ENCODE data around the gene STIM2. TPM values are rescaled to one million over a fixed set of nuclear protein-coding genes. Genes with fewer than 3 reads are reported as not detected.
"Not testable (repeated sequence)": the region's sequence is repeated elsewhere in the genome, so short reads cannot be mapped to it uniquely, and the experiment has no call there.

Gene STIM2
- total RNA-seq, 1 experiment from 2014 or later = 23.9 TPM

DNA sequence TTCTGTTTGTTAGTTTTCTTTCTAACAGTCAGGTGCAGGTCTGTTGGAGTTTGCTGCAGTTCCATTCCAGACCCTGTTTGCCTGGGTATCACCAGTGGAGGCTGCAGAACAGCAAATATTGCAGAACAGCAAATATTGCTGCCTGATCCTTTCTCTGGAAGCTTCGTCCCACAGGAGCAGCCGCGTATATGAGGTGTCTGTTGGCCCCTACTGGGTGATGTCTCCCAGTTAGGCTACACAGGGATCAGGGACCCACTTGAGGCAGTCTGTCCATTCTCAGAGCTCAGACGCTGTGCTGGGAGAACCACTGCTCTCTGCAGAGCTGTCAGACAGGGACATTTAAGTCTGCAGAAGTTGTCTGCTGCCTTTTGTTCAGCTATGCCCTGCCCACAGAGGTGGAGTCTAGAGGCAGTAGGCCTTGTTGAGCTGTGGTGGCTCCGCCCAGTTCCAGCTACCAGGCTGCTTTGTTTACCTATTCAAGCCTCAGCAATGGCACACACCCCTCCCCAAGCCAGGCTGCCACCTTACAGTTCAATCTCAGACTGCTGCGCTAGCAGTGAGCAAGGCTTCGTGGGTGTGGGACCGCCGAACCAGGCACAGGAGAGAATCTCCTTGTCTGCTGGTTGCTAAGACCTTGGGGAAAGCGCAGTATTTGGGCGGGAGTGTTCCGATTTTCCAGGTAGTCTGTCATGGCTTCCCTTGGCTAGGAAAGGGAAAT is 115.0 kb downstream of the STIM2 start:
- H3K4me1 ChIP-seq (ENCODE audit: control insufficient read depth, insufficient read depth, low read length); H3K27ac ChIP-seq (ENCODE audit: low read length); BruUV-seq (replicated peaks); intact Hi-C loops (cut with micrococcal nuclease; ENCODE audit: unreplicated experiment); H3K36me3 ChIP-seq (ENCODE audit: control insufficient read depth, insufficient read depth, low read length); DNase-seq (ENCODE audit: low read depth, low spot score); POLR2A ChIA-PET; H3K27me3 ChIP-seq (ENCODE audit: control insufficient read depth, insufficient read depth, low read length); in situ Hi-C loops (cut with HindIII; ENCODE audit: low pct_unique_long_range_greater_than_20kb, low sequenced_read_pairs); H3K9me3 ChIP-seq (ENCODE audit: control insufficient read depth, insufficient read depth, low read depth, low read length); H3K4me3 ChIP-seq (ENCODE audit: low read depth in 2 of 2, low read length in 2 of 2); CTCF ChIA-PET; ATAC-seq: not testable (repeated sequence)

DNA sequence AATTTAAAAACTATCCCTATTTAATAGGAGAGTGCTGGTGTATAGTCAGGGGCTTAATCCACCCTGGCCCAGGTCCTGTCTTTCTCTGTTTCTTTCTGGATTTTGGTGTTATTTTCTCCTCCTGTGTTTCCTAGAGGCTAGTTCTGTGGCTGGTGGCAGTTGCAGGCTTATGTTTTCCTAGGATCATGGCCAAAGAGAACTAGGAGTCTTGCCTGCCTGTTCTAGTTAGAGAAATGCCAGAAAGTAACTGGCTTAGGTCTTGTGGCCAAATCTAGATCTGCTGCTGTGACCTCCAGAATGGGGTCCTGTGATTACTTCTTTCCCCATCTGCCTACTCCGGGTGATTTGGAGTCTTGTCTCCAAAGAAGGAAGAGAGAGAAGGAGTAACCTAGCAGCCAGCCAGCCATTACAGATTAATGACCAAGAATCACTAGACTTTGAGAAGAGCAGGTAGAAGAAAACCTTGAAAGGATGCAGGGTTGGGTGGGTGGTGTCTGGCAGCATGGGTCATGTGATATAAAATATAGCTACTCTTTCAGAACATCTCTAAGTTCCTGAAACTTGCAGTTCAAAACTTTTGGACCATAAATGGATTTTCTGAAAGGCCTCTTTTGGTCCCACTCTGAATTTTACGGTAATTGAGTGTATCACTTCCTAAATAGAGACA is 117.9 kb downstream of the STIM2 start:
- intact Hi-C loops (cut with micrococcal nuclease; ENCODE audit: unreplicated experiment) (no loop called here), in situ Hi-C loops (cut with HindIII; ENCODE audit: low pct_unique_long_range_greater_than_20kb, low sequenced_read_pairs) (no loop called here)
- H3K27ac ChIP-seq (ENCODE audit: low read length) = no peak overlapping the region
- ChIA-PET POLR2A (interaction anchor here (0.6 kb wide), 1 partner anchor 315 kb away, joined by 3 read pairs; no protein-coding TSS in a partner anchor), CTCF (no interaction called here)
- no TSS peak for BruUV-seq (replicated peaks)
- TF ChIP-seq, protein P1, sequence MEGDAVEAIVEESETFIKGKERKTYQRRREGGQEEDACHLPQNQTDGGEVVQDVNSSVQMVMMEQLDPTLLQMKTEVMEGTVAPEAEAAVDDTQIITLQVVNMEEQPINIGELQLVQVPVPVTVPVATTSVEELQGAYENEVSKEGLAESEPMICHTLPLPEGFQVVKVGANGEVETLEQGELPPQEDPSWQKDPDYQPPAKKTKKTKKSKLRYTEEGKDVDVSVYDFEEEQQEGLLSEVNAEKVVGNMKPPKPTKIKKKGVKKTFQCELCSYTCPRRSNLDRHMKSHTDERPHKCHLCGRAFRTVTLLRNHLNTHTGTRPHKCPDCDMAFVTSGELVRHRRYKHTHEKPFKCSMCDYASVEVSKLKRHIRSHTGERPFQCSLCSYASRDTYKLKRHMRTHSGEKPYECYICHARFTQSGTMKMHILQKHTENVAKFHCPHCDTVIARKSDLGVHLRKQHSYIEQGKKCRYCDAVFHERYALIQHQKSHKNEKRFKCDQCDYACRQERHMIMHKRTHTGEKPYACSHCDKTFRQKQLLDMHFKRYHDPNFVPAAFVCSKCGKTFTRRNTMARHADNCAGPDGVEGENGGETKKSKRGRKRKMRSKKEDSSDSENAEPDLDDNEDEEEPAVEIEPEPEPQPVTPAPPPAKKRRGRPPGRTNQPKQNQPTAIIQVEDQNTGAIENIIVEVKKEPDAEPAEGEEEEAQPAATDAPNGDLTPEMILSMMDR (IDR thresholded peaks at IDR 0.05) = no peak
- no peak for TF ChIP-seq TCF7L2 (IDR thresholded peaks at IDR 0.05; ENCODE audit: low read depth, low read length)
- no peak for TF ChIP-seq POLR2AphosphoS5 (IDR thresholded peaks at IDR 0.05; ENCODE audit: low read depth, low read length)
- no peak for TF ChIP-seq SIN3A (IDR thresholded peaks at IDR 0.05; ENCODE audit: borderline replicate concordance, insufficient read depth, low read depth, low read length)
- TF ChIP-seq, protein P2, sequence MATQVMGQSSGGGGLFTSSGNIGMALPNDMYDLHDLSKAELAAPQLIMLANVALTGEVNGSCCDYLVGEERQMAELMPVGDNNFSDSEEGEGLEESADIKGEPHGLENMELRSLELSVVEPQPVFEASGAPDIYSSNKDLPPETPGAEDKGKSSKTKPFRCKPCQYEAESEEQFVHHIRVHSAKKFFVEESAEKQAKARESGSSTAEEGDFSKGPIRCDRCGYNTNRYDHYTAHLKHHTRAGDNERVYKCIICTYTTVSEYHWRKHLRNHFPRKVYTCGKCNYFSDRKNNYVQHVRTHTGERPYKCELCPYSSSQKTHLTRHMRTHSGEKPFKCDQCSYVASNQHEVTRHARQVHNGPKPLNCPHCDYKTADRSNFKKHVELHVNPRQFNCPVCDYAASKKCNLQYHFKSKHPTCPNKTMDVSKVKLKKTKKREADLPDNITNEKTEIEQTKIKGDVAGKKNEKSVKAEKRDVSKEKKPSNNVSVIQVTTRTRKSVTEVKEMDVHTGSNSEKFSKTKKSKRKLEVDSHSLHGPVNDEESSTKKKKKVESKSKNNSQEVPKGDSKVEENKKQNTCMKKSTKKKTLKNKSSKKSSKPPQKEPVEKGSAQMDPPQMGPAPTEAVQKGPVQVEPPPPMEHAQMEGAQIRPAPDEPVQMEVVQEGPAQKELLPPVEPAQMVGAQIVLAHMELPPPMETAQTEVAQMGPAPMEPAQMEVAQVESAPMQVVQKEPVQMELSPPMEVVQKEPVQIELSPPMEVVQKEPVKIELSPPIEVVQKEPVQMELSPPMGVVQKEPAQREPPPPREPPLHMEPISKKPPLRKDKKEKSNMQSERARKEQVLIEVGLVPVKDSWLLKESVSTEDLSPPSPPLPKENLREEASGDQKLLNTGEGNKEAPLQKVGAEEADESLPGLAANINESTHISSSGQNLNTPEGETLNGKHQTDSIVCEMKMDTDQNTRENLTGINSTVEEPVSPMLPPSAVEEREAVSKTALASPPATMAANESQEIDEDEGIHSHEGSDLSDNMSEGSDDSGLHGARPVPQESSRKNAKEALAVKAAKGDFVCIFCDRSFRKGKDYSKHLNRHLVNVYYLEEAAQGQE (IDR thresholded peaks at IDR 0.05; ENCODE audit: insufficient read depth in 1 of 2, low read depth in 2 of 2, low read length in 1 of 2) = no peak
- no peak overlapping the region for H3K4me3 ChIP-seq (ENCODE audit: low read depth in 2 of 2, low read length in 2 of 2)
- H3K9me3 ChIP-seq (ENCODE audit: control insufficient read depth, insufficient read depth, low read depth, low read length) = no peaks in the 10 kb centered on the region
- ATAC-seq (no peak), DNase-seq (ENCODE audit: low read depth, low spot score) (no peak)
- no peaks in the 10 kb centered on the region for H3K27me3 ChIP-seq (ENCODE audit: control insufficient read depth, insufficient read depth, low read length)
- no peaks in the 10 kb centered on the region for H3K36me3 ChIP-seq (ENCODE audit: control insufficient read depth, insufficient read depth, low read length)
- H3K4me1 ChIP-seq (ENCODE audit: control insufficient read depth, insufficient read depth, low read length) = no peaks in the 10 kb centered on the region

DNA sequence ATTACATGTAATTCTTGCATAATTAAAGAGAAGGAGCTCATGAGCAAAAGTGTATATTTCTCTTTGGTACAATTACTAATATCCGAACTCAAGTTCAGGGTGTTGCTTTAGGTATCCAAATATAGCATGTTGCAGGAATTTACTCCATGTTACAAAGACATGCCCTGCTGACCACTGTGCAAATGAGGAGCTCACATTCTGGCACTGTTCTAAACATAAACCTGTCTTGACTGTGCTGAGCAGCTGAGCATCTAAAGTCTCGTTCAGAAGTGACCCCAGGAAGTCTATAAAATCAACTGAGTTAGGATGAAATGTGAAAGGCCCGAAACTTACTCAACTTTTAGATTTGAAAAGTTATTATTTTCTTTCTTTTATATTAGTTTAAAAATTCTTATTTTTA is 124.3 kb downstream of the STIM2 start:
- no peak overlapping the region for H3K27ac ChIP-seq (ENCODE audit: low read length)
- H3K36me3 ChIP-seq (ENCODE audit: control insufficient read depth, insufficient read depth, low read length) = no peaks in the 10 kb centered on the region
- ATAC-seq = no peak
- TF ChIP-seq TCF7L2 (IDR thresholded peaks at IDR 0.05; ENCODE audit: low read depth, low read length) (no peak), SIN3A (IDR thresholded peaks at IDR 0.05; ENCODE audit: borderline replicate concordance, insufficient read depth, low read depth, low read length) (no peak), POLR2AphosphoS5 (IDR thresholded peaks at IDR 0.05; ENCODE audit: low read depth, low read length) (no peak)
- TF ChIP-seq, protein P1 (IDR thresholded peaks at IDR 0.05) = no peak
- TF ChIP-seq, protein P2 (IDR thresholded peaks at IDR 0.05; ENCODE audit: insufficient read depth in 1 of 2, low read depth in 2 of 2, low read length in 1 of 2) = no peak
- CTCF ChIA-PET = no interaction called here
- no TSS peak for BruUV-seq (replicated peaks)
- H3K9me3 ChIP-seq (ENCODE audit: control insufficient read depth, insufficient read depth, low read depth, low read length) = no peaks in the 10 kb centered on the region
- POLR2A ChIA-PET = no interaction called here
- H3K4me1 ChIP-seq (ENCODE audit: control insufficient read depth, insufficient read depth, low read length) = no peaks in the 10 kb centered on the region
- intact Hi-C loops (cut with micrococcal nuclease; ENCODE audit: unreplicated experiment) (no loop called here), in situ Hi-C loops (cut with HindIII; ENCODE audit: low pct_unique_long_range_greater_than_20kb, low sequenced_read_pairs) (no loop called here)
- H3K27me3 ChIP-seq (ENCODE audit: control insufficient read depth, insufficient read depth, low read length) = no peaks in the 10 kb centered on the region
- H3K4me3 ChIP-seq (ENCODE audit: low read depth in 2 of 2, low read length in 2 of 2) = no peak overlapping the region
- DNase-seq (ENCODE audit: low read depth, low spot score) = no peak

Measured in Panc1 (cell line).